HEK293T (cell line): ENCODE data around the gene NPHP4.

ENCODE experiments used
- BHLHE40 ChIP-seq: fragments of 450-650 bp; IDR thresholded peaks from 2 replicates; pipeline ENCODE4 v1.6.1; 2016; ENCODE audit warnings: mild to moderate bottlenecking, moderate library complexity, borderline replicate concordance
- ELF4 ChIP-seq: fragments of 450-650 bp; IDR thresholded peaks from 2 replicates; pipeline ENCODE4 v1.6.1; 2017; ENCODE audit warnings: antibody characterized with exemption
- FOXA1 ChIP-seq: fragments of 450-650 bp; IDR thresholded peaks from 2 replicates; pipeline ENCODE4 v1.6.1; 2016; ENCODE audit warnings: mild to moderate bottlenecking
- FOXM1 ChIP-seq: fragments of 450-650 bp; IDR thresholded peaks from 2 replicates; pipeline ENCODE4 v1.6.1; 2017; ENCODE audit warnings: mild to moderate bottlenecking, borderline replicate concordance
- HDGF ChIP-seq: fragments of 450-650 bp; IDR thresholded peaks from 2 replicates; pipeline ENCODE4 v1.6.1; 2017; ENCODE audit warnings: antibody characterized with exemption, borderline replicate concordance
- LEF1 ChIP-seq: fragments of 450-650 bp; IDR thresholded peaks from 2 replicates; pipeline ENCODE4 v1.6.1; 2017; ENCODE audit warnings: mild to moderate bottlenecking, borderline replicate concordance
- NFRKB ChIP-seq: fragments of 450-650 bp; IDR thresholded peaks from 2 replicates; pipeline ENCODE4 v1.6.1; 2016; ENCODE audit warnings: mild to moderate bottlenecking, moderate library complexity
- SUZ12 ChIP-seq: fragments of 450-650 bp; IDR thresholded peaks from 2 replicates; pipeline ENCODE4 v1.6.1; 2016; ENCODE audit warnings: mild to moderate bottlenecking

DNA sequence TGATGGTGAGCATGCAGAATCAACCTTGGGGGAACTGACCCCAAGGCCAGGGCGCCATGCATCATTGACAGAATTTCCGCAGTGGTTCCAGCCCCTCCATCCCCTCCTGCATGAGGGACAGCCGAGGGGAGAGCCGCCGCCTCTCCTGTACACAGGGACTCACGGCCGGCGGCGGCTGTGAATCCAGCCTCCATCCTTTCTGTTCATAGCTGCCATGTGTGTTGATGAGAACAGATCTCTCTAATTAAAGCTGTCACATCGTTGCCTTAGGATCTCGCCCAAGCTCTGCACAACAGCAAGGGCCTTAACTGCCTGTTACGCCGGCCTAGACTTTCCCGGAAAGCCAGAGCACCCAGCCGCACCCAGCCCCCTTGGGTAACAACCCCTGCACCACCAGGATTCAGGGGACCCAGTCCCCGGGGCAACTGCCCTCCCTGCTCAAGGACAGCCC, 151.6 kb downstream of the NPHP4 start:
- TF ChIP-seq SUZ12 (no peak), HDGF (no peak), FOXM1 (no peak), BHLHE40 (no peak), FOXA1 (no peak), NFRKB (no peak), LEF1 (no peak), ELF4 (no peak)
